ENCODE results near the gene ADD3. TPM values are rescaled to one million over a fixed set of nuclear protein-coding genes. Genes with fewer than 3 reads are reported as not detected.

Gene ADD3
- total and polyA plus RNA-seq, 10 of the 15 experiments (the other 5 are each of a cell fraction or from before 2014, with no cell fraction given) = 27.3 to 129 (median 67.8) TPM

- POLR2A ChIA-PET = no interaction called here
- no peaks in the 10 kb centered on the region for H3K4me1 ChIP-seq (ENCODE audit: control insufficient read depth, insufficient read depth, low read length)
- intact Hi-C loops (cut with micrococcal nuclease; ENCODE audit: unreplicated experiment) (no loop called here), in situ Hi-C loops (cut with MboI) (no loop called here)
- H3K4me2 ChIP-seq (ENCODE audit: control insufficient read depth, insufficient read depth) = no peak overlapping the region
- CTCF ChIA-PET = interaction anchor here (2.0 kb wide), 1 partner anchor 12 kb away, joined by 5 read pairs; no protein-coding TSS in a partner anchor
- no peak overlapping the region for H3K4me3 ChIP-seq
- no peaks in the 10 kb centered on the region for H3K79me2 ChIP-seq (ENCODE audit: control insufficient read depth, insufficient read depth, low read length)
- no peaks in the 10 kb centered on the region for H3K9me3 ChIP-seq (replicated peaks; ENCODE audit: control insufficient read depth, insufficient read depth, low read length)
- SMC1A ChIA-PET (ENCODE audit: uncharacterized antibody, unreplicated experiment) = interaction anchor here (0.6 to 1.0 kb wide), 3 partner anchors 9 to 1618 kb away, joined by 3 to 5 read pairs (median 3); no protein-coding TSS in a partner anchor
- no TSS peak for BruUV-seq (replicated peaks)
- H2AFZ ChIP-seq (ENCODE audit: control insufficient read depth, low read depth, low read length) = no peak overlapping the region
- RAD21 ChIA-PET (ENCODE audit: unreplicated experiment) = no interaction called here
- FAIRE-seq (no peak), DNase-seq (ENCODE audit: low read depth, low spot score) (no peak), ATAC-seq (no peak)
- no peaks in the 10 kb centered on the region for H4K20me1 ChIP-seq (ENCODE audit: control insufficient read depth, insufficient read depth)
- no peak overlapping the region for H3K9ac ChIP-seq (ENCODE audit: control insufficient read depth, insufficient read depth, low read length)
- no peaks in the 10 kb centered on the region for H3K36me3 ChIP-seq (ENCODE audit: control insufficient read depth in 2 of 2, insufficient read depth in 2 of 2, low read length in 1 of 2)
- no peaks in the 10 kb centered on the region; a peak in 1 of 4 replicates for H3K27me3 ChIP-seq (replicated peaks in 1 of 2; ENCODE audit: control insufficient read depth in 2 of 2, insufficient read depth in 2 of 2, low read length in 1 of 2)
- 43% methylated on average over 10 of the region's 10 CpGs for WGBS (ENCODE audit: insufficient coverage, insufficient replicate concordance, low lambda C conversion rate, missing lambda C conversion rate)
- H3K27ac ChIP-seq (ENCODE audit: control insufficient read depth, insufficient read depth) = no peak overlapping the region
- TF ChIP-seq ZNF592 (IDR thresholded peaks at IDR 0.05) = no peak
- no peak for TF ChIP-seq SKIL (IDR thresholded peaks at IDR 0.05; ENCODE audit: low read depth, poor library complexity, severe bottlenecking)
- no peak for TF ChIP-seq ZBTB33 (IDR thresholded peaks at IDR 0.05)
- no peak for TF ChIP-seq E4F1 (IDR thresholded peaks at IDR 0.05; ENCODE audit: borderline replicate concordance, partially characterized antibody)
- no peak for TF ChIP-seq CREM (IDR thresholded peaks at IDR 0.05; ENCODE audit: low read depth)
- TF ChIP-seq ESRRA (IDR thresholded peaks at IDR 0.05; ENCODE audit: low read length) = no peak
- TF ChIP-seq JUNB (IDR thresholded peaks at IDR 0.05) = no peak
- no peak for TF ChIP-seq MTA2 (IDR thresholded peaks at IDR 0.05; ENCODE audit: low read depth)
- TF ChIP-seq IKZF2 (IDR thresholded peaks at IDR 0.05) = no peak
These were observed 43.5 kb upstream of the ADD3 start for GRCh38 chr10:109964318-109964717.

Data from GM12878 (cell line).